ENCODE data around the gene TRMT44. TPM values are rescaled to one million over a fixed set of nuclear protein-coding genes. Genes with fewer than 3 reads are reported as not detected.
"Not testable (repeated sequence)": the region's sequence is repeated elsewhere in the genome, so short reads cannot be mapped to it uniquely, and the experiment has no call there.

The TRMT44 gene
- total RNA-seq, 2 donors from 2014 or later: 14.2 to 15.5 TPM

DNA sequence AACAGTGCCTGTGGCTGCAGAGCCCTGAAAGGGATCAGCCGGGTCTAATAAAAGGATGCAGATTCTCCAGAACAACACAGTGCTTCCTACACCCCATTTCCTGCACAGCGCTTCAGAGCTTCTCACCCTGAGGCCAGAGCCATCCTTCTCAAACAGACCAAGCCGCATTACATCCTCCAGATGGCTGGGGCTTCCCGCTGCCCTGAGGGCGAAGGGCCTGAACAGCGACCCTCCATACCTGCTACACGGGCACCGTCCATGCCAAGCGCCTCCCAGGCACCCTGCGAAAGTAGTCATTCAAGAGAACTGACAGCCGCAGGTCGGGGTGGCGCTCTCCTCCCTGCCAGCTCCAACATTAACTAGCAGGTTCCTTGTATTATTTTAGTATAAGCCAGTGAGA, 36.6 kb upstream of the TRMT44 start:
- DNase-seq (ENCODE audit: low spot score): no peak
- intact Hi-C loops (cut with DNase I): loop anchor here (1.0 to 10.0 kb wide), 5 partner anchors 129 to 229 kb away; no protein-coding TSS in a partner anchor

DNA sequence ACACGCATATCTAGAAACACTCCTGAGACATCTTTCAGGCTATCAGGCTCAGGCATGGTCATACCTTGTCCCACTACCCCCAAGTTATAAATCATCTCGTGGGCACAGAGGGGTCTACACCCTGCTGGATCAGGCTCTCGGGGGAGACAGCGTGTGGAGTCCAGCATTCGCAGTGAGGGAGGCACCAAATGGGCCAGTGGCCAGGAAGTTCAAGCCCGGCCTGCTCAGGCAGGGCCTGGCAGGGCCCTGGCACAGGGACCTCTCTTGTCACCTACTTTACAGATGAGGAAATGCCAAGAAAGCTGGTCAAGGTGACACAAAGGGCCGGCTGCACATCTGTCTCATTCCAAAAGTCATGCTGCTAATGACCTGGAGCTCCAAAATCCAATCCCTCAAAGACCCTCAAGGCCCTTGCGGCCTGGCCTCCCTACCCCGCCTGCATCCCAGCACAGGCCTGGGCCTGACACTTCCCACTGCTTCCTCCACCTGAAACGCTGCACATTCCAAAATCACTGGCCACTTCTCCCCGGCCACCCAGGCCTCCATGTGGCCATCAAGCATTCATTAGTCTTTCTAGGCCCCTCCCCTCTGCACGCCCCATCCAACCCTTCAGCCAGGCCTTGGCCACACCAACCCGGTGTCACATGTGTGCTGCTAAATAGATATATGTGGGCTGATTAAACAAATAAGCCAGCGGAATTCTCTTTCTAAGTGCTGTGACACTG, 35.6 kb upstream of the TRMT44 start:
- intact Hi-C loops (cut with DNase I): loop anchor here (2.0 to 10.0 kb wide), 3 partner anchors 130 to 230 kb away; no protein-coding TSS in a partner anchor
- DNase-seq (ENCODE audit: low spot score): peak; percentile 81

DNA sequence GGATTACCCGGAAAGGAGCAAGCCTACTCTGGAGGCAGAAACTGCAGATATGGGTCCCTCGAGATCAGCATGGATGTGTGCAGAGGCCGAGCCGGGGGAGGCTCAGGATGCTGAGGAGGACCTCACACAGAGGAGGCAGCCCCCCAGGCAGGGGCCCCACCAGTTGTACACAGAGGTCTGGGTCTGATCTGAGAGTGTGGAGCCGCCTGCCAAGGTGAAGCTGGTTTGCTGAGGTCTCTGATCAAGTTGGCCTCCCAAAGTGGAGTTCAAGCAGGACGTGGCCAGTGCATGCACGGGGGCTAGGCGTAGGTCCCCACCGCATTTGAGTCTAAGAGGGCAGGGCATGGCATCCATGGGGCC, 35.1 kb upstream of the TRMT44 start:
- intact Hi-C loops (cut with DNase I): loop anchor here (2.0 to 10.0 kb wide), 3 partner anchors 131 to 231 kb away; no protein-coding TSS in a partner anchor
- DNase-seq (ENCODE audit: low spot score): peak; percentile 74

DNA sequence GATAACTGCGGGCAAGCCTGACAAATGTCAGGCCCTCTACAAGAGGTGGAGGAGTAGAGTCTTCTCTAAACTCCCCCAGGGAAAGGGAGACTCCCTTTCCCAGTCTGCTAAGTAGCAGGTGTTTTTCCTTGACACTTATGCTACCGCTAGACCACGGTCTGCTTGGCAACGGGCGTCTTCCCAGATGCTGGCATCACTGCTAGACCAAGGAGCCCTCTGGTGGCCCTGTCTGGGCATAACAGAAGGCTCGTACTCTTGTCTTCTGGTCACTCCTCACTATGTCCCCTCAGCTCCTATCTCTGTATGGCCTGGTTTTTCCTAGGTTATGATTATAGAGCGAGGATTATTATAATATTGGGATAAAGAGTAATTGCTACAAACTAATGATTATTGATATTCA, 33.7 kb upstream of the TRMT44 start:
- DNase-seq (ENCODE audit: low spot score): peak; percentile 85
- intact Hi-C loops (cut with DNase I): loop anchor here (10.0 kb wide), 2 partner anchors 132 to 232 kb away; no protein-coding TSS in a partner anchor

DNA sequence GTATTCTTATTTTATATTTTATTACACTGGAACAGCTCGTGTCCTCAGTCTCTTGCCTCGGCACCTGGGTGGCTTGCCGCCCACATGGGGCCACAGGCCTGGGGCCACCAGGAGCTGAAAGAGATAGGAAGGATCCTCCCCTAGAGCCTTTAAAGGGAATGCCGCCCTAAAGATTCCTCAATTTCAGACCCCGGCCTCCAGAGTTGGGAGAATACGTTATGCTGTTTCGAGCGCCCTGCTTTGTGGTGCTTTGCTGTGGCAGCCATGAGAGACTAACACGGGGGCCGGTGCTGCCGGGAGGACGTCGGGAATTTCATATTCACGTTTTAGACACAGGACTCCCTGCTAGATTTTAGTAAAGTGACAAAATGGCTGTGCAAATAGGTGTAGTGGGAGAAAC, 33.3 kb upstream of the TRMT44 start:
- no peak for DNase-seq (ENCODE audit: low spot score)
- intact Hi-C loops (cut with DNase I): loop anchor here (10.0 kb wide), 2 partner anchors 133 to 233 kb away; no protein-coding TSS in a partner anchor

DNA sequence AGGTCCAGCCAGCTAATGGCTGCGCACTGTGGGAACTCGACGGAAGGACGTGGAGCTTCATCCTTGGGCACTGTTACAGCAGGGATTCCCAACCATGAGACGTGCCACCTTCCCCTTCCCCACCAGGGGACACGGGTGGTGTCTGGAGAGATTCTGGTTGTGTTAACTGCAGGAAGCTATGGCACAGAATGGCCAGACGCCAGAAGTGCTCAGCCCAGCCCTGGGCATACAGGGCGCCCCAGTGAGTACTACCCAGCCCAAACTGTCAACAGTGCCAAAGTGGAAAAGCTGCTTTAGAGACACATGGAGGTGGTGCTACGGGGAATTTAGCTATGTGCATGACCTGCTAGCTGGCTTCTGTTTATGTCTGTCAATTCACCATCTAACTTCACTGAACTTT, 32.8 kb upstream of the TRMT44 start:
- intact Hi-C loops (cut with DNase I): loop anchor here (10.0 kb wide), 2 partner anchors 133 to 233 kb away; no protein-coding TSS in a partner anchor
- no peak for DNase-seq (ENCODE audit: low spot score)

DNA sequence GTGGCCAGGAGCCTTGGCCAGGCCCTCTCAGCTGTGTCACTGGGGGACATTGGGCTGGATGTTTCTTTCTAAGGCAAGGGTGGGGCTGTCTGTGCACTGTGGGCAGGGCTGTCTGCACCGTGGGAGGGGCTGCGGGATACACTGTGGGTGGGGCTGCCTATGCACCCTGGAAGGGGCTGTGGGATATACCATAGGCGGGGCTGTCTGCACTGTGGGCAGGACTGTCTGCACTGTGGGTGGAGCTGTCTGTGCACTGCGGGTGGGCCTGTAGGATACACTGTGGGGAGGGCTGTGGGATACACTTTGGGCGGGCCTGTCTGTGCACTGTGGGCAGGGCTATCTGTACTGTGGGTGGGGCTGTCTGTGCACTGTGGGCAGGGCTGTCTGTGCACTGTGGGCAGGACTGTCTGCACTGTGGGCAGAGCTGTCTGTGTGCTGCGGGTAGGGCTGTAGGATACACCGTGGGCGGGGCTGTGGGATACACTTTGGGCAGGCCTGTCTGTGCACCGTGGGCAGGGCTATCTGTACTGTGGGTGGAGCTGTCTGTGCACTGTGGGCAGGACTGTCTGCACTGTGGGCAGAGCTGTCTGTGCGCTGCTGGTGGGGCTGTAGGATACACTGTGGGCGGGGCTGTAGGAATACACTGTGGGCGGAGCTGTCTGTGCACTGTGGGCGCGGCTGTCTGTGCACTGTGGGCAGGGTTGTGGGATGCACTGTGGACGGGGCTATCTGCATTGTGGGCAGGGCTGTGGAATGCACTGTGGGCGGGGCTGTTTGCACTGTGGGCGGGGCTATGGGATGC, 31.1 kb upstream of the TRMT44 start:
- peak; percentile 91 for DNase-seq (ENCODE audit: low spot score)
- intact Hi-C loops (cut with DNase I): loop anchor here (10.0 kb wide), 2 partner anchors 135 to 235 kb away; no protein-coding TSS in a partner anchor

DNA sequence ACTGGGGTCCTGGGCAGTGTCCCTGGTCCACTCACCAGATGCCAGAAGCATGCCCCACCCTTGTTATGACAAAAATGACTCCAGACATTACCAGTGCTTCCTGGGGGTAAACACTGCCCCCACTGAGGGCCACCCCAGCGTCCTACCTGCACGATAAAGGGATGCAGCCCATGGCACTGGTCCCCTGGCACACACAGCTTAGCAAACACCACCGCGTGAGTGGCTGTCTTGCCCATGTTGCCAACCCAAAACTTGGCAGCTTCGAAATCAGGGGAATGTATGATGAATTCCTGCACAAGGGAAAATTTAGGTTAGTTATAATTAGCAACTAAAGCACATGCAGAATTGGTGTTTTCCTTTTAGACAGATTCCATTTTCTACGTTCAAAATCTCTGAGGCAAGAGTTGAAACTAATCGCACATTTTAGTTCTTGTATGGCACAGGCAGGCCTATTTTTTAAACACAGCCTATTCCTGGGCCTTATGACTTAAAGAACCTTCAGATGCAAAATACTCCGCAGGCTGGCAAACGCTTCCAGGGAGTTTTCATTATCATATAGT, 30.4 kb upstream of the TRMT44 start:
- peak; percentile 72 for DNase-seq (ENCODE audit: low spot score)
- intact Hi-C loops (cut with DNase I): no loop called here

DNA sequence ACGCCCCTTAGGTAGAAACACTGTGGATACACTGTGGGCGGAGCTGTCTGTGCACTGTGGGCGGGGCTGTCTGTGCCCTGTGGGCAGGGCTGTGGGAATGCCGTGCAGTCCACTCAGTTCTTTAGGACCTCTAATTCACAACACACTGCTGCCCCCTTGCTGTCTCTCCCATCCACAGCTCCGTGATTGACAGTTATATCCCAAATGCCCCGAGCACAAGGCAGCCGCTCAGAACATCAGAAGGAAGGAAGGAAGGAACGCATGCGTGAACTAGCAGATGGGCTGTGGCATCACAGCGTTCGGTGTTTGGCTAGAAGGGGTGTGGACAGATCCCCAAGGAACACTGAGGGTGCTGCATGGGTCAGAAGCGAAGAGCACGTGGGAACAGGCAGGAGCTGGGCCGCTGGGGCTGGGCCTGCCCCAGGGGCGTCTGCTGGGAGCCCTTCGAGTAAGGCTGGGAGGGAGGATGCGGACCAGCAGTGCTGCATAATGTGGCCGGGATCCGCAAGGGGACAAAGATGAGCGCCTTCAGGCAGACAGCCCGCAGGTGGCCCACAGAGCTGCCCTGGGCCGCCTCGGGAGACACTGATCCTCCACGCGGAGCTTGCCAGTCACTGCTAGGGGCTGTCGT, 29.8 kb upstream of the TRMT44 start:
- intact Hi-C loops (cut with DNase I): no loop called here
- DNase-seq (ENCODE audit: low spot score): no peak

DNA sequence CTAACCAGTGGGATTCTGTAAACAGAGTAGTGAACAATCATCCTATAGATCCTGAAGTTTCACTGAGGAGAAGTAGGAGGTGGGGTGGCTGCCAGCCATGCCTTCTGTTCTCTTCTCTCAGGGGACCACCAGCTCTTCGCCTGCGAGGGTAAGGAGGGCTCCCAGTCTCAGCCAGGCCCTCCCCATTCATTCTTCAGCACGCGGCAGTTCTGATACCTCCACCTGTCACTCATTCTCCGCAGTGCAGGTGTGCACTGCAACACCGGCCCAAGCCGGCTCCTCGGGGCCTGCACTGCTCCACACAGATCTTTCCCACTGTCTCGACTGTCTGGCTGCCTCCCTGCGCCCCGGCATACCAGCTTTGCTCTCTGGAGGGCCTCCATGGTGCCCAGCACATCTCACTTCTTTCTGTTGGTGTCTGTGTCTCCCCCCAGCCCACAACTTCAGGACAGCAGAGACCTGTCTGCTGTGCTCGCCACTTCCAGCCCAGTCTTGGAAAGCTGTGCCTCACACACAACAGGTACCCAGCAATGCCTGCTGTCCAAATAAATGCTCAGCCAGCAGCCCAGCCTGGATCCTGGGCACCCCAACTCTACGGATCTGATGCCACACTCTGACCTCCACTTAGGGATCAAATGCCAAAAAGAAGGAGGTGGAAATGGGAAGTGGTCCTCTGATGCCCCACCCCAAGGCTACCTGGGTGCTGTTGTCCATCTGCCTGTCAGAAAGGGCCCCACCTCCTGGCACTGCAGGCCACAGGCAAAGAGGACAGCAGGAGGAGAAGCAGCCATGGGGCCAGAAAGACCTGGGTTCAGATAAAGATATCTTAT, 29.0 kb upstream of the TRMT44 start:
- intact Hi-C loops (cut with DNase I): no loop called here
- no peak for DNase-seq (ENCODE audit: low spot score)

DNA sequence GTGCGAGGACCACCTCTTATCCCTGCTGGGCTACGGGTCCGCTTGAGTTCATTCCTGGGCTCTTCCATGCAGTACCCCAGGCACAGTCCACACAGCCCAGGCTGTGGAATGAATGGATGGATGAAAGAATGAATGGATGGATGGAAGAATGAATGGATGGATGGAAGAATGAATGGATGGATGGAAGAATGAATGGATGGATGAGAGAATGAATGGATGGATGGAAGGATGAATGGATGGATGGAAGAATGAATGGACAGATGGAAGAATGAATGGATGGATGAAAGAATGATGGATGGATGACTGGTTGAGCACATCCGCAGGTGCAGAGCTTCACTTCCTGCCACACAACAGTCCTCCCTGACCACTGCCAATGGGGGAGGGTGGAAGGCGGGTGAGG, 28.3 kb upstream of the TRMT44 start:
- no peak for DNase-seq (ENCODE audit: low spot score)
- intact Hi-C loops (cut with DNase I): no loop called here

DNA sequence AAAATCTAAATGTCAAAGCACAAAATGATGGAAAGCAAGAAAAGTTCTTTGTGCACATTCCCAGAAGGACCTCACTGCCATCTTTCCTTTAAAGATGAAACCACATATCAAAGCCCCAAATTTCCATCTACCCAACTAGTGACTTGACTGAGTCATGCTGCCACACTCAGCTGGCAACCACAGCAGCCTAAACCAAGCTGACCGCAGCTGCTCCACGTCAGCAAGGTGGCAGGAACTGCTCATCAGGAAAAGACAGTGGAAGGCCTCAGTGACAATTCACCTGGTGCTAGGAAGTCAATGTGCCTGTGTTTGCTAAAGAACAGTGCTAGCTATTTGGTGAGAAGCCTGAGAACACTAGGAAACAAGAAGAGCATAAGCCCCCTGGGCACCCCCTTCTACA, 26.2 kb upstream of the TRMT44 start:
- intact Hi-C loops (cut with DNase I): no loop called here

DNA sequence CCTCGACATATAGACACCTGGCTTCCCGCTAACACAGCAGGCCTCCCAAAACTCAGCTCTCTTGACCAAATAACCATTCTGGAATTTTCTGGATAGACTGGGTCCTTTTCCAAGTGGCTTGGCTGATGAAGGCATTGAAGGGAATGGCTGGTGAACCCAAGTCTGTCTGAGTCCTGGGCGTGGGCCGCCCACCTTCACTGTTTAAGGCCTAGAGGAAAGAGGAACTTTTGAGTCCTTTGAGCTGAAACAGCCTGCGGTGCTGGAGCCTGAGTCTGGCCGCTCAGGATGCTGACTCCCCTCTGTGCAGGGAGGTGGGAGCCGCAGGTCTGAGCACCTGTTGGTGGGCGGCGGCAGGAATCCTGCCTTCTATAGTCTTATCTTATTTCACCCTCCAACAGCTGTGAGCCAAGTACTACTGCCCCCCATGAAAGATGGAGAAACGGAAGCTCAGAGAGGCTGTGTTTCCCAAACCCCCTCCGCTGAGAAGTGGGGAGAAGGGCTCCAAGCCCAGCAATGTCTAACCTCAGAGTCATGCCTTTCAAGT, 23.4 kb upstream of the TRMT44 start:
- DNase-seq (ENCODE audit: low spot score): no peak
- intact Hi-C loops (cut with DNase I): no loop called here

More for the DNA sequence above, 26.2 kb upstream of the TRMT44 start:
- no peak for DNase-seq (ENCODE audit: low spot score)

DNA sequence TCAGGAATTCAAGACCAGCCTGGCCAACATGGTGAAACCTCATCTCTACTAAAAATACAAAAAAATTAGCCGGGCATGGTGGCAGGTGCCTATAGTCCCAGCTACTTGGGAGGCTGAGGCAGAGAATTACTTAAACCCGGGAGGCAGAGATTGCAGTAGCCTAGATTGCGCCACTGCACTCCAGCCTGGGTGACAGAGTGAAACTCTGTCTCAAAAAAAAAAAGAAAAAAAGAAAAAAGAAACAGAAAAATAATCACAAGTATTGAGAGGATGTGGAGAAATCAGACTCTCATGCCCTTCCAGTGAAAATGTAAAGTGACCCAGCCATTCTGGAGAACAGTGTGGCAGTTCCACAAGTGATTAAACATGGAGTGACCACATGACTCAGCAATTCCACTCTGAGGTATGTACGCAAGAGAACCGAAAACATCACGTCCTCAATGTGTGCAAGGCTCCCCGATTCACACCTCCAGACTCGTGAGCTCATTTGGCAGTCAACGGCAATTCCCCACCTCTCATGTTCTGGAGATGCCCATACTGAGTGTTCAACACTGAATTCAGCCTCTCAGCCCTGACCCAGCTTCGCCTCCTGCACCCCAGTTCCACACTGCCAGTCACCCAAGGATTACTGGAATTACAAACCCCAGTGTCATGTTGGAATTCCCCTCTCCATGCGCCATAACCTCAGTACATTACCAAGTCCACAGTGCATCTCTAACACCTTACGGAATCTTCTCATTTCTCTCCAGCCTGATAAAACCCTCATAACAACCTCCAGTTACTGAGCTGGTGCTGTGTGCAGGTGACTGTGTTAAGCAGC, 21.1 kb upstream of the TRMT44 start:
- intact Hi-C loops (cut with DNase I): no loop called here

DNA sequence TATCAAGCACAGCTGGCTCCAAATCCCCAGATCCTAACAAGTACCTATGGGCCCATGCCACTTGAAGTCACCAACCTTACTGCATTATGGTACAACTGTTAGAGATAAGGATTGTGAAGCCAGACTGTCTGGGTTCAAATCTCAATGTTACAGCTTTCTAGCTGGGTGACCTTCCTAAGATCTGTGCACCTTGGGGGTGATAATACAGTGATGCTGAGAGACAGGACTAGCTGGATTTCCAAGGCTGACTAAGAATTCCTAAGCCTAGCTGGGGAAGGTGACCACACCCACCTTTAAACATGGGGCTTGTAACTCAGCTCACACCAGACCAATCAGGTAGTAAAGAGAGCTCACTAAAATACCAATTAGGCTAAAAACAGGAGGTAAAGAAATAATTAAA, 20.4 kb upstream of the TRMT44 start:
- intact Hi-C loops (cut with DNase I); DNase-seq (ENCODE audit: low spot score): not testable (repeated sequence)

More for the DNA sequence above, 21.1 kb upstream of the TRMT44 start:
- peak; percentile 11 for DNase-seq (ENCODE audit: low spot score)

DNA sequence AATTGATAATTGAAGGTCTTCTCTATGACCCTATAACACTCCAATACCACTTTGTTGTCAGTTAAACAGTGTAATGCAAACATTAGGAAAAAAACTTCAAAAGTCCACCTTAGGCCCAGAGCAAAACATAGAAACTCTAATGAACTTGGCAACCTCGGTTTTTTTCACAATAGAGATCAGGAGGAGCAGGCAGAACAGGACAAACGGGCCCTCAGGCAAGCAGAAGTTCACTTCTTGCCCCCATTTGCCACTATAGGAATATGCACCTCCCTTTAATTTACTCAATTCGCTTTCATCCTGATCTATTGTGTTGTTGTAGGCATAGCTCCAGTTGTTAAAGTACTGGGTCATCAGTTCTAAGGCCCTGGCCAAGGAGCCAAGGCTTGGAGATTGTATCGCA, 18.2 kb upstream of the TRMT44 start:
- DNase-seq (ENCODE audit: low spot score): no peak
- intact Hi-C loops (cut with DNase I): no loop called here

DNA sequence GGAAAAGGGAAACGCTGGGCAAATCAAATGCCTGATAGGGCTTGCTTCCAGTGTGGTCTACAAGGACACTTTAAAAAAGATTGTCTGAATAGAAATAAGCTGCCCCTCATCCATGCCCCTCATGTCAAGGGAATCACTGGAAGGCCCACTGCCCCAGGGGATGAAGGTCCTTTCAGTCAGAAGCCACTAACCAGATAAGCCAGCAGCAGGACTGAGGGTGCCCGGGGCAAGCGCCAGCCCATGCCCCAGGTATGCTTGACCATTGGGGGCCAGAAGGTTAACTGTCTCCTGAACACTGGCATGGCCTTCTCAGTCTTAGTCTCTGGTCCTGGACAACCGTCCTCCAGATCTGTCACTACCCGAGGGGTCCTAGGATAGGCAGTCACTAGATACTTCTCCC, 17.8 kb upstream of the TRMT44 start:
- DNase-seq (ENCODE audit: low spot score): no peak
- intact Hi-C loops (cut with DNase I): no loop called here

DNA sequence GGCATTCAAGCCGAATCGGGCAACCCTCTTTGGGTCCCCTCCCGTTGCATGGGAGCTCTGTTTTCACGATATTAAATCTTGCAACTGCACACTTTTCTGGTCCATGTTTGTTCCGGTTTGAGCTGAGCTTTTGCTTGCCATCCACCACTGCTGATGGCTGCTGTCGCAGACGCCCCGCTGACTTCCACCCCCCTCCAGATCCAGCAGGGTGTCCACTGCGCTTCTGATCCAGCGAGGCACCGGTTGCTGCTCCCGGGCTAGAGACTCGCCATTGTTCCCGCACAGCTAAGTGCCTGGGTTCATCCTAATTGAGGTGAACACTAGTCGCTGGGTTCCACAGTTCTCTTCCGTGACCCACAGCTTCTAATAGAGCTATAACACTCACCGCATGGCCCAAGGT, 13.3 kb upstream of the TRMT44 start:
- DNase-seq (ENCODE audit: low spot score): no peak
- intact Hi-C loops (cut with DNase I): no loop called here
